Measurements from ENCODE around the gene KLK14. TPM values are rescaled to one million over a fixed set of nuclear protein-coding genes. Genes with fewer than 3 reads are reported as not detected.

The KLK14 gene
- polyA plus RNA-seq, 1 donor (not counting 4 experiments of a cell fraction or from before 2014, with no cell fraction given) = 0.05 TPM

DNA sequence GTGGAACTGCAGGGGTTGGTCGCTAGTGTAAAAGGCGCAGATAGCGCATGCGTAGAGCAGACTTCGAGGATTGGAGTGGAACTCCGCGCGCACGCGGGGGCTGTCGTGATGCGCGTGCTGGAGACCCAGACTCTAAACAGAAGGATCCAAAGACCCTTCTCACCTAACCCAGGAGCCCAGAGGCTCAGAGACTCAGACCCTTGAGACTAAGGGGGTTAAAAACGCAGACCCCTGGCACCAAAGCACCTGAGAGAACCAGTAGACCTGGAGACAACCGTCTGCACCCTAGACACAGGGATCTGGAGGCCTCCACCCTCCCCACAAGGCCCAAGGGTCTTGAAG, 26.1 kb upstream of the KLK14 start:
- no peaks in the 10 kb centered on the region for H3K9me1 ChIP-seq (ENCODE audit: control insufficient read depth, extremely low read depth, insufficient read depth, low read length)
- H3K79me2 ChIP-seq (ENCODE audit: control insufficient read depth, insufficient read depth, low read length) = peaks cover 38% of the 10 kb centered on the region
- dilution Hi-C loops (cut with MboI; ENCODE audit: extremely low pct_ligation_motif_present, low sequenced_read_pairs) = no loop called here
- TF ChIP-seq EZH2 (IDR thresholded peaks at IDR 0.05; ENCODE audit: low read length) = no peak
- TF ChIP-seq, protein P1, sequence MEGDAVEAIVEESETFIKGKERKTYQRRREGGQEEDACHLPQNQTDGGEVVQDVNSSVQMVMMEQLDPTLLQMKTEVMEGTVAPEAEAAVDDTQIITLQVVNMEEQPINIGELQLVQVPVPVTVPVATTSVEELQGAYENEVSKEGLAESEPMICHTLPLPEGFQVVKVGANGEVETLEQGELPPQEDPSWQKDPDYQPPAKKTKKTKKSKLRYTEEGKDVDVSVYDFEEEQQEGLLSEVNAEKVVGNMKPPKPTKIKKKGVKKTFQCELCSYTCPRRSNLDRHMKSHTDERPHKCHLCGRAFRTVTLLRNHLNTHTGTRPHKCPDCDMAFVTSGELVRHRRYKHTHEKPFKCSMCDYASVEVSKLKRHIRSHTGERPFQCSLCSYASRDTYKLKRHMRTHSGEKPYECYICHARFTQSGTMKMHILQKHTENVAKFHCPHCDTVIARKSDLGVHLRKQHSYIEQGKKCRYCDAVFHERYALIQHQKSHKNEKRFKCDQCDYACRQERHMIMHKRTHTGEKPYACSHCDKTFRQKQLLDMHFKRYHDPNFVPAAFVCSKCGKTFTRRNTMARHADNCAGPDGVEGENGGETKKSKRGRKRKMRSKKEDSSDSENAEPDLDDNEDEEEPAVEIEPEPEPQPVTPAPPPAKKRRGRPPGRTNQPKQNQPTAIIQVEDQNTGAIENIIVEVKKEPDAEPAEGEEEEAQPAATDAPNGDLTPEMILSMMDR (optimal IDR thresholded peaks at IDR 0.05 in 1 of 3, IDR thresholded peaks at IDR 0.05 in 1 of 3, conservative IDR thresholded peaks at IDR 0.05 in 1 of 3; ENCODE audit: extremely low read depth in 1 of 3, insufficient read depth in 2 of 3, low read length in 3 of 3) = no peak
- H3K9ac ChIP-seq (ENCODE audit: control insufficient read depth, extremely low read depth, insufficient read depth, low read length) = peak overlapping the region; percentile 84
- peak overlapping the region; percentile 88 for H3K4me2 ChIP-seq (ENCODE audit: control insufficient read depth, extremely low read depth, insufficient read depth, low read depth, low read length)
- peaks cover 8 to 13% of the 10 kb centered on the region in 2 experiments for H3K36me3 ChIP-seq (ENCODE audit: control insufficient read depth in 2 of 2, extremely low read depth in 1 of 2, insufficient read depth in 2 of 2, low read length in 2 of 2)
- FAIRE-seq = no peak
- H3K9me3 ChIP-seq (ENCODE audit: control insufficient read depth, low read depth, low read length) = no peaks in the 10 kb centered on the region
- H4K20me1 ChIP-seq (ENCODE audit: control insufficient read depth, extremely low read depth, insufficient read depth, low read length) = no peaks in the 10 kb centered on the region
- DNase-seq (ENCODE audit: low read depth, low spot score) = no peak
- H3K4me3 ChIP-seq (ENCODE audit: control insufficient read depth in 2 of 3, extremely low read depth in 1 of 3, insufficient read depth in 2 of 3, low read depth in 1 of 3, low read length in 3 of 3) = peak overlapping the region; percentile 55 to 85 (median 69)
- peaks cover 10% of the 10 kb centered on the region for H3K4me1 ChIP-seq (ENCODE audit: control insufficient read depth, extremely low read depth, insufficient read depth, low read length)
- H2AFZ ChIP-seq (ENCODE audit: control insufficient read depth, low read length) = peak overlapping the region; percentile 85
- peak overlapping the region; percentile 65 for H3K27ac ChIP-seq (ENCODE audit: control insufficient read depth, insufficient read depth, low read length)
- H3K27me3 ChIP-seq (ENCODE audit: control insufficient read depth, extremely low read depth, insufficient read depth, low read length) = peaks cover 5% of the 10 kb centered on the region

DNA sequence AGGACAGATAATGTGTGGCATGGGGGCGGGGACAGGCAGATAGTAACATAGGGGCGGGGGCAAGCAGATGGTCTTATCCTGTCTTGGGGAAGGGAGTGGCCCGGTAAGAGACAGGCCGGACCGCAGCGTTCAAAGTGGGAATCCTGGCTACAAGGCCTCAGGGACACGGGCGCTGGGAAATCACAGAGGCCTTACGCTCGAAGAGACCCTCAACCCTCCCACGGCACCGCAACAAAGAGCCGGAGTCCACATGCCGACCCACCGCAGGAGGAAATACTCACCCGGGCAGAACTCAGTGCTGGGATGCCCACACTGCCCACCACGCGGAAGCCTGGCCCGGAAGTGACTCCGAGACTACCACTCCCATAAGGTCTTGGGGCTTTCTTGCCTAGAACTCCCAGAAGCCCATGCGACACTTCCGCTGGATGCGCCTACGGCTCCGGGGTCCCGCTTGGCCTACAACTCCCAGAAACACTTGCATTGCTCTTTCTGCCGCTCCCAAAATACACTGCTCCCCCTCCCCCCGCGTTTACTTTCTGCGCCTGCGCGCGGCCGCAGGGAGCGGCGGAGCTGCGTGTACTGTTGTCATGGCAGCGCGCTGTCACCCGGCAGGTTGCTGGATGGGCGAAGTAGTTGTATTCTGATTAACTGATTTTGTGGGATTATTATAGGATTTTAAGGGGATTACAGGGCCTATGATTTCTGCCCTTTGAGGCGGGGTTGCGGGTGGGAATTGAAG, 25.5 kb upstream of the KLK14 start, which contains the start of gene CTU1:
Gene CTU1 (minus strand): TSS at position 344 of the 739 bp plus-strand sequence. CDS start 3,840 bp downstream, outside the sequence.
- H3K9me1 ChIP-seq (ENCODE audit: control insufficient read depth, extremely low read depth, insufficient read depth, low read length) = no peaks in the 10 kb centered on the region
- peaks cover 5% of the 10 kb centered on the region for H3K27me3 ChIP-seq (ENCODE audit: control insufficient read depth, extremely low read depth, insufficient read depth, low read length)
- FAIRE-seq (peak; percentile 85), DNase-seq (ENCODE audit: low read depth, low spot score) (peak; percentile 98)
- peaks cover 11 to 17% of the 10 kb centered on the region in 2 experiments for H3K36me3 ChIP-seq (ENCODE audit: control insufficient read depth in 2 of 2, extremely low read depth in 1 of 2, insufficient read depth in 2 of 2, low read length in 2 of 2)
- no peaks in the 10 kb centered on the region for H4K20me1 ChIP-seq (ENCODE audit: control insufficient read depth, extremely low read depth, insufficient read depth, low read length)
- H2AFZ ChIP-seq (ENCODE audit: control insufficient read depth, low read length) = peak within 1 kb of the TSS; percentile 85
- peaks cover 41% of the 10 kb centered on the region for H3K79me2 ChIP-seq (ENCODE audit: control insufficient read depth, insufficient read depth, low read length)
- H3K4me3 ChIP-seq (ENCODE audit: control insufficient read depth in 2 of 3, extremely low read depth in 1 of 3, insufficient read depth in 2 of 3, low read depth in 1 of 3, low read length in 3 of 3) = peak within 1 kb of the TSS; percentile 55 to 85 (median 69)
- no peak for TF ChIP-seq EZH2 (IDR thresholded peaks at IDR 0.05; ENCODE audit: low read length)
- TF ChIP-seq, protein P1 (optimal IDR thresholded peaks at IDR 0.05 in 1 of 3, IDR thresholded peaks at IDR 0.05 in 1 of 3, conservative IDR thresholded peaks at IDR 0.05 in 1 of 3; ENCODE audit: extremely low read depth in 1 of 3, insufficient read depth in 2 of 3, low read length in 3 of 3) = no peak
- H3K9ac ChIP-seq (ENCODE audit: control insufficient read depth, extremely low read depth, insufficient read depth, low read length) = peak within 1 kb of the TSS; percentile 84
- dilution Hi-C loops (cut with MboI; ENCODE audit: extremely low pct_ligation_motif_present, low sequenced_read_pairs) = no loop called here
- peak within 1 kb of the TSS; percentile 65 for H3K27ac ChIP-seq (ENCODE audit: control insufficient read depth, insufficient read depth, low read length)
- H3K4me2 ChIP-seq (ENCODE audit: control insufficient read depth, extremely low read depth, insufficient read depth, low read depth, low read length) = peak within 1 kb of the TSS; percentile 88
- no peaks in the 10 kb centered on the region for H3K9me3 ChIP-seq (ENCODE audit: control insufficient read depth, low read depth, low read length)
- H3K4me1 ChIP-seq (ENCODE audit: control insufficient read depth, extremely low read depth, insufficient read depth, low read length) = peaks cover 10% of the 10 kb centered on the region
